GM12891 (cell line): Measurements from ENCODE around the gene RGS9.

Source experiments
- PAX5 ChIP-seq: IDR thresholded peaks from 2 replicates; pipeline ENCODE4 v1.6.1; 2011; ENCODE audit warnings: low read length, moderate library complexity, mild to moderate bottlenecking; ENCODE audit not compliant: insufficient read depth, severe bottlenecking
- POLR2A ChIP-seq: IDR thresholded peaks from 2 replicates; pipeline ENCODE4 v1.6.1; 2011; ENCODE audit warnings: low read depth, low read length, control low read depth
- POLR2AphosphoS5 ChIP-seq: IDR thresholded peaks from 2 replicates; pipeline ENCODE4 v1.6.1; 2011; ENCODE audit warnings: low read depth, low read length, control low read depth
- POU2F2 ChIP-seq: IDR thresholded peaks from 2 replicates; pipeline ENCODE4 v1.6.1; 2011; ENCODE audit warnings: low read depth, mild to moderate bottlenecking, control low read depth, low read length, moderate library complexity
- SPI1 ChIP-seq: IDR thresholded peaks from 2 replicates; pipeline ENCODE4 v1.6.1; 2011; ENCODE audit warnings: low read depth, low read length, control low read depth
- TAF1 ChIP-seq: IDR thresholded peaks from 2 replicates; pipeline ENCODE4 v1.6.1; 2011; ENCODE audit warnings: low read depth, low read length, control low read depth

DNA sequence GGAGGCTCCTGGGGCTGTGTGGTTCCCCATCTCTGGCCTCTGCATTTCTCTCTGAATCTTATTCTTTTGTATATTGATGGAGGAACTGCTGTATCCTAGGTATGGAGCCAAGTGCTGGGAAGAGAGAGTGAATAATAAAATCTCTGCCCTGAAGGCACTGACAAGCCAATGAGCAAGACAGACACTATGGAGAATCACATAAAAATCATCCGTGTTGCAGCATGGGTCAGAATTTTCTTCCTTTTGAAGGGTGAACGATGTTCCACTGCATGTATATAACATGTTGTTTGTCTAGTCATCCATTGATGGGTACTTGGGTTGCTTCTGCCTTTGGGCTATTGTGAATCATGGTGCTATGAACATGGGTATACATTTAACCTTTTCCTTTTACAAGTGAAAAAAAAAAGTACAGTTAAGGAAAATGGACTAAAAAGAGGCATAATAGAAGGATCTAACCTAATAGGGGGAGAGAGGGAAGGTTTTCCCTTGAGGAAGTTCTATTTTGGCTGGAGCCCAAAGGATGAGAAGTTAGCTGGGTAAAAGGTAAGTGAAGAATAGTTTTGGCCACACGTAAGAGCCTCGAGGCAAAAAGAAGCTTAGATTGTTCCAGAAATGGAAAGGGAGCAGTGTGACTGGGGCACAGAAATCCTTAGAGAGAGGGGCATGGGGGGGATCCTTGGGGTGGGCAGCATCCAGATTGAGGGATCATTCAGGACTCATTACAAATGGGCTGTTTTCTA is 48.4 kb upstream of the RGS9 start:
- TF ChIP-seq POLR2AphosphoS5 = no peak
- no peak for TF ChIP-seq POLR2A
- TF ChIP-seq TAF1 = no peak
- TF ChIP-seq PAX5 = no peak
- TF ChIP-seq SPI1 = no peak
- no peak for TF ChIP-seq POU2F2
